GM10248 (cell line): Measurements from ENCODE around the gene CTDSPL.

Experiments used
- CTCF ChIA-PET: fragments of 300-600 bp; sonication (Branson Sonifier 250); formaldehyde crosslinking; extraction: SDS; loops from one replicate; lab custom pipeline; 2021; ENCODE audit warnings: antibody characterized with exemption; lab: Yijun Ruan, JAX
- POLR2A ChIA-PET: fragments of 350-650 bp; sonication (Branson Sonifier 250); formaldehyde crosslinking; extraction: SDS; loops from one replicate; lab custom pipeline; 2020; ENCODE audit warnings: antibody characterized with exemption; lab: Yijun Ruan, JAX
- DNase-seq: peaks from one replicate; pipeline ENCODE4 v3.0.0; 2012; ENCODE audit errors: extremely low spot score
- TF ChIP-seq, protein P1 (sequence below): IDR thresholded peaks from 2 replicates; pipeline ENCODE4 v1.5.1; 2012; ENCODE audit warnings: mild to moderate bottlenecking, low read depth; ENCODE audit errors: extremely low read depth, missing control alignments, control extremely low read depth

The CTDSPL gene

DNA sequence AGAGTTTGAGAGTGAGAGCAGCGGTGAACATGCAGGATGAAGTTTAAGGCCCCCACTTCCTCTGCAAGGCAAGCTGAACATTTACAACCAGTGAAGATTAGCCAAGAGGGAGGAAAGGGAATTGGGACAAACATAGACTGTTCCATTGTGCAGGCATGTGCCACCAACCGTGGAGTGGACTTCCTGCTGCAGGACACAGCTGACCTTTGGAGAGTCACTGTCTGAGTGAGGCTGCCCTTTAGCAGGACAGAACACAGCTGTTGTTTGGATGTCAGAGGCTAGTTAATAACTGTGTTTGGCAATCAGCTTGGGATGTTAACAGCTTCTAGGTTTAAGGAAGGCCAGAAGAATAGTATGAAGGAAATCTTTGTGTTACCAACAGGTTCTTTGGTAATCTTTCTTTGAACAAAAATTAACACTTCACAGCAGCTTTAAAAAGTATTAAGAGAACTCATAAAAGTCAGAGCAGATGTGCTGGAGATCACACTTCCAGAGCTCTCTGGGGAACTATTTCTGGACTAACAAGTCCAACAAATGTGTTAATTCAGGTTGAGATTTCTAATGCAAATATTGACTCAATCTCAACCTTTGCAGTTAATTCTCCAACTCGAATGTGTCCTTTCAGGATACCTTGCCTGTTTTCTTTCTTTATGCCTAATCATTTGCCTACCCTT lies 31.4 kb downstream of the CTDSPL start:
- POLR2A ChIA-PET: no interaction called here

DNA sequence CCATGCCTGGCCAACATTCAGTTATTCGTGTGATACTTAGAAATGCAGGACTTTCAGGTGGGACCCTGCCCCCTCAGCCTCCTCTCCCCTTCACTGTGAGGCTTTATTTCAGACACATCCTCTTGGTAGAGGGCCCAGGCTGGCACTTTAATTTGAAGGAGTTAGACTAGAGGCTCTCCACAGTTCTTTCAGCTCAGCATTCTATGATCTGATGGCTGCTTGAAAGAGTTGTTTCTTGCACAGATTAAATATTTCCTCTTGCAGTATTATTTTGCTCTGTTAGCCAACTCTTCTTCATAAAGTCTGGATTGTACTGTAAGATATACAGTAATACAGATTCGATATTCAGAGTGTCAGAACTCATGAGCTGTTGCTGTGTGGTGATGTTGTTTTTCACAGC lies 35.1 kb downstream of the CTDSPL start:
- no peak for DNase-seq
- ChIA-PET POLR2A (no interaction called here), CTCF (interaction anchor here (1.0 kb wide), 1 partner anchor 41 kb away, joined by 3 read pairs; no protein-coding TSS in a partner anchor)
- TF ChIP-seq, protein P1, sequence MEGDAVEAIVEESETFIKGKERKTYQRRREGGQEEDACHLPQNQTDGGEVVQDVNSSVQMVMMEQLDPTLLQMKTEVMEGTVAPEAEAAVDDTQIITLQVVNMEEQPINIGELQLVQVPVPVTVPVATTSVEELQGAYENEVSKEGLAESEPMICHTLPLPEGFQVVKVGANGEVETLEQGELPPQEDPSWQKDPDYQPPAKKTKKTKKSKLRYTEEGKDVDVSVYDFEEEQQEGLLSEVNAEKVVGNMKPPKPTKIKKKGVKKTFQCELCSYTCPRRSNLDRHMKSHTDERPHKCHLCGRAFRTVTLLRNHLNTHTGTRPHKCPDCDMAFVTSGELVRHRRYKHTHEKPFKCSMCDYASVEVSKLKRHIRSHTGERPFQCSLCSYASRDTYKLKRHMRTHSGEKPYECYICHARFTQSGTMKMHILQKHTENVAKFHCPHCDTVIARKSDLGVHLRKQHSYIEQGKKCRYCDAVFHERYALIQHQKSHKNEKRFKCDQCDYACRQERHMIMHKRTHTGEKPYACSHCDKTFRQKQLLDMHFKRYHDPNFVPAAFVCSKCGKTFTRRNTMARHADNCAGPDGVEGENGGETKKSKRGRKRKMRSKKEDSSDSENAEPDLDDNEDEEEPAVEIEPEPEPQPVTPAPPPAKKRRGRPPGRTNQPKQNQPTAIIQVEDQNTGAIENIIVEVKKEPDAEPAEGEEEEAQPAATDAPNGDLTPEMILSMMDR: no peak

More for the DNA sequence above, 31.4 kb downstream of the CTDSPL start:
- no peak for DNase-seq
- CTCF ChIA-PET: interaction anchor here (0.8 to 1.5 kb wide), 7 partner anchors 9 to 104 kb away, joined by 3 to 7 read pairs (median 3); no protein-coding TSS in a partner anchor
- TF ChIP-seq, protein P1: no peak

DNA sequence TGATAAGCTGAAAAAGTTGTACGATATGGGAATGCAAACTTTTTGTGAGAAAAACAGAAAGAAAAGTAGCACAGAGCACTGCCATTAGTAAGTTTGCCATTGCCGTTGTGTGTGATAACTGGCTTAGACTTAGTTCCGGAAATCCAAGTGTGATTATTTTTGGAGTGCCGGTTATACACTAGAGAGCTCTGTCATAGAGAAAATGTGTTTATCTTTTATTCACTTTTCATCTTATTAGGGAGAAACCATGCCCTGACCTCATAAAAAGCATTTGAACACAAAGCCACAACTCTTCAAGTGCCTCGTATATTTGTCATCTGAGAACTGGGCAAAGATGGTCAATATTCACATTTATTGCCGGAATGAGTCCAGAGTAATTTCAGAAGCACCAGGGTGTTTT lies 36.1 kb downstream of the CTDSPL start:
- CTCF ChIA-PET: interaction anchor here (1.0 to 1.4 kb wide), 2 partner anchors 10 to 69 kb away, joined by 3 to 6 read pairs; no protein-coding TSS in a partner anchor
- TF ChIP-seq, protein P1: no peak
- DNase-seq: no peak
- POLR2A ChIA-PET: no interaction called here

DNA sequence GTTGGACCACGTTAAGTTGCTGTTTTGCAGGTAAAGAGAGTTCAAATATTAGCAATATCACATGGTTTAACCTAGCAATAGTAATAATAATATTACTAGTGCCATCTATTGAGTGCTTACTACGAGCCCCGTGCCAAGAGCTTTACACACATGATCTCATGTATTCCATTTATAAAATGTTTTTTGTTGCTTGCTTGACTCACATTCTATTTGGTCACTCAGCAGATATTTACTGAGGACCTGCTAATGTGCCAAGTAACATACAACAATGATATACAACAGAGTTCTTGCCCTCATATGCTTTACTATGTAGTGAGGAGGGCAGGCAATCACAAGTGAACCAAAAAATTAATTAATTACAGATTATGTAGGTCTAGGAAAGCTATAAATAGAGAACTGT lies 36.7 kb downstream of the CTDSPL start:
- DNase-seq: no peak
- TF ChIP-seq, protein P1: no peak
- POLR2A ChIA-PET: no interaction called here
- CTCF ChIA-PET: interaction anchor here (0.8 to 1.4 kb wide), 3 partner anchors 9 to 68 kb away, joined by 3 to 6 read pairs (median 3); no protein-coding TSS in a partner anchor

DNA sequence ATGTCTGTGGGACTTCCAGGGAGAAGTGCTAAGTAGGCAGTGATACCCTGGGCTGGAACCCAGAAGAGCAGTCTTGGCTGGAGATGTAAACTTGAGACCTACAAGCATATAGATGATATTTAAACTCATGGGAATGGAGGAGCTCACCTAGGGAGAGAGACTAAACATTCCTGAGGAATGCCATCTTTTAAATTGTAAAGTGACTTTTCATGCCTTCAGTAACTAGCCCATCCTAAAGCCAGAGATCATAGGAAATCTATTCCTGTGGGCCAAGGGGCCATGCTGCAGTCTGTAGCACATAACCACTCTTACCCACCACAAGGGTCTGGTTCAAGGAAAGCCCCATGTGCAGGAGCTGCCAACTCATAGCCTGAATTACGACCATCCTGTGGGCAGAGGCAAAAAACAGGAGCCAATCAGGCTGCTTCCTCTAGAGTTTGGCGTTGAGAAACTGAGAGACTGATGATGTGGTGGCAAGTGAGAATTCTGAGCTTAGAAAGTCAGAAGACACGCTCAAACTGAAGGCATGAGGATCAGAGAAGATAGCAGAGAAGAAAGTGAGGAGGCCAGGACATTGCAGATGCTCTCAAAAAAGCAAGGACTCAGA lies 37.5 kb downstream of the CTDSPL start:
- CTCF ChIA-PET: interaction anchor here (0.7 to 1.8 kb wide), 5 partner anchors 9 to 97 kb away, joined by 3 to 7 read pairs (median 4); no protein-coding TSS in a partner anchor
- TF ChIP-seq, protein P1: no peak
- POLR2A ChIA-PET: no interaction called here
- DNase-seq: no peak

DNA sequence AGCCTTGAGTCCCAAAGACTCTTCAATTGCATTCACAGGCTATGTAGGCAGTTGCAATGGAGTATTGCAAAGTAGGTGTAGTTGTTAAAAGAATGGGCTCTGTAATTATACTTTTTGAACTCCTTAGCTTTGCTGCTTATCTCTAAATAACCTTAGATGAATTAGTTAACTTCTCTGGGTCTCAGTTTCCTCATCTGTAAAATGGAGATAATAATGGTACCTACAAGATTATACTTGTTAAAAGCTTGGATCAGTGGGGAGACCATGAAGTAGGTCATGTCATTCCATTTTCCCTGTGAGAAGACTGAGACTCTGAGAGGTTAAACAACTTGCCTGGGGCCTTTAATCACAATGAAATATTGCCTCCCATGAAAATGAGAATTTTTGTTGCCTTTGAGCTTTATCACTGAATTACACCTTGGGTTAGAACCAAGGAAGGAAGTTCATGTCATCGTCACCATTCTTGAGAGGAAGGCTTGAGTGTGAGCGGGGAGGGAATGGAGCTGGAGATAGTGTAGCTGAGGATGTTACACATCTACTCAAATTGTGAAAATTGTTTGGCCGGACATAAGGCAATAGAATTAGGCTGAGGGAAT lies 38.1 kb downstream of the CTDSPL start:
- CTCF ChIA-PET: interaction anchor here (0.7 to 1.8 kb wide), 6 partner anchors 9 to 97 kb away, joined by 3 to 7 read pairs (median 4); no protein-coding TSS in a partner anchor
- TF ChIP-seq, protein P1: no peak
- POLR2A ChIA-PET: no interaction called here
- DNase-seq: no peak
